K562 (cell line): ENCODE results near the gene ANKDD1A.

Source experiments
- BCOR ChIP-seq: fragments of 450-650 bp; IDR thresholded peaks from 2 replicates; pipeline ENCODE4 v1.6.1; 2016
- ELF2 ChIP-seq: fragments of 250-450 bp; sonication (Bioruptor Pico); IDR thresholded peaks from 2 replicates; pipeline ENCODE4 v1.5.0; 2021; ENCODE audit warnings: mild to moderate bottlenecking
- SPI1 ChIP-seq: IDR thresholded peaks from 2 replicates; pipeline ENCODE4 v1.6.1; 2011; ENCODE audit warnings: low read depth, low read length, control low read depth, borderline replicate concordance
- ZBTB43 ChIP-seq: sonication (generic); formaldehyde crosslinking; IDR thresholded peaks from 2 replicates; pipeline ENCODE4 v1.8.0; 2023; ENCODE audit warnings: mild to moderate bottlenecking, missing genetic modification reagents

- no peak for TF ChIP-seq SPI1
- no peak for TF ChIP-seq BCOR
- TF ChIP-seq ZBTB43, result no peak
- no peak for TF ChIP-seq ELF2 (CRISPR knock-in tag)
Observed at GRCh38 chr15:64892847-64893403, 18.8 kb upstream of the ANKDD1A start.
